ENCODE data around the gene EXOC2.
A peak's percentile ranks its signal among the peaks of the same experiment; 100 is the strongest.
"Not testable (repeated sequence)": the region's sequence is repeated elsewhere in the genome, so short reads cannot be mapped to it uniquely, and the experiment has no call there.

The EXOC2 gene

DNA sequence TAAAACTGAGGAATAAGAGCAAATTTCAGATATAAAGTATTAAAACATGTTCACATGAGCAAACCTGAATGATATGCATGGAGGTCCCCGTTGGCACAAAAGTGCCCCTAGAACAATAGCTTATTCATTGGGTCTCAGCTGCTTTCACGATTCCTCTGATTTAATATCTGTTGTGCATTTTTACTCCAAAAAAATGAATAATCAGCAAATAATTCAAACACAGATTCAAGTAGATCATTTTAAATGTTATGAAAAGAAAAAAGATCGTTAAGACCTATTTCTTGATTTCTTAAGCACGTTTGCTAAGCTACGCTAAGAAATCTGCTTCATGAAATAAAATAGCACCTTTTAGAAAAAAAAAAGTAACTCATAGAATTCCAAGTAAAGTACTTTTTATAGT, 57.7 kb downstream of the EXOC2 start:
- DNase-seq (ENCODE audit: low read depth): no peak

DNA sequence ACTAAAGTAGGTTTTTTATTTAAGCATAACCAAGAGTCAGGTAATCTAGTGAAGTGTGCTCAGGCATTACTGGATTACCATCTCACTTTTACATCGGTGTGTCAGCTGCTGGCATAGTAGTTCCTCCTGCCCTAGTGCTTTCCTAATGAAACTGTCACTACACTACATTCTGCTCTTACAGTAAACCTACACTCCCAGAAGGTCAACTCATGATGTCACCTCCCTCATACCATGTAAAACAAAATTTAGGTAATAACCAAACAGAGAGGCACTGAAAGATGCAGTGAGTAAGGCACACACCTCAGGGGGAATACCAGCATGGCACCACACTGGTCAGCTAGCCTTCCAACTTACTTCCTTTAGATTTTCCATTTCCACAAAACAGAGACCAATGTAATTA, 59.3 kb downstream of the EXOC2 start:
- DNase-seq (ENCODE audit: low read depth): no peak

DNA sequence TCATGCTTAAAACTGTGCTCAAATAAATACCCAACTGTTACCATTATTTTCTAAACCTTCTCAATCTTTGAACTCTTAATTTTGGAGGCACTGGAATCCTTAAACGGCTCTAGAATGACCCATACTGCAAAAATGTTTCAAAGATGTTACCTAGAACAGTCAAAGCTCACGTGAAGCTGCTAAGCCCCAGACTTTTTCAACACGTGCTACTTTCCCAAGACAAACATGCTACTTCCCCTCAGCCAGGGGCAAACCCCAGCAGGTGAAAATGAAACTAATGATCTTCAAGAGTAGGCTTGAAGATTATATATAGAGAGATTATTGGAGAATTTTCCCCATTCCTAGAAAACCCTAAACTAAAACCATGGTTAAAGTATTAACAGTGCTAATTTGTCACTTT, 64.2 kb downstream of the EXOC2 start:
- no peak for DNase-seq (ENCODE audit: low read depth)

DNA sequence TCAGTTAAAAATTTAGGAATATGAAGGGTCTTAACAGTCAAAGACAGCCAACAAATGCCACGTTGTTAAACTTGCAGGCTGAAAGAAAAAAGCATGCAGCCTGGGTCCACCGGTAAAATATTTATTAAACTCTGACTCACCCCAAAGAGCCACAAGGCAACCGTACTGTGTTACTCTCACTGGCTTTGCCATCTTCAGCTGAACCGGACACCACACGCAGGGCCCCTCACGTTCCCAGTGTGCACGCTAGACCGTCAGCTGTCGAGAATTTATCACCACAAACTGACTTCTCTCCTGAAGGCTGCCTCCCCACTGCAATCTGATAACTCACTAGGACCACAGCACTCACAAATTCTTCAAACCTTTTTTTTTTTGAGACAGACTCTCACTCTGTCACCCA, 66.7 kb downstream of the EXOC2 start:
- DNase-seq (ENCODE audit: low read depth): no peak

DNA sequence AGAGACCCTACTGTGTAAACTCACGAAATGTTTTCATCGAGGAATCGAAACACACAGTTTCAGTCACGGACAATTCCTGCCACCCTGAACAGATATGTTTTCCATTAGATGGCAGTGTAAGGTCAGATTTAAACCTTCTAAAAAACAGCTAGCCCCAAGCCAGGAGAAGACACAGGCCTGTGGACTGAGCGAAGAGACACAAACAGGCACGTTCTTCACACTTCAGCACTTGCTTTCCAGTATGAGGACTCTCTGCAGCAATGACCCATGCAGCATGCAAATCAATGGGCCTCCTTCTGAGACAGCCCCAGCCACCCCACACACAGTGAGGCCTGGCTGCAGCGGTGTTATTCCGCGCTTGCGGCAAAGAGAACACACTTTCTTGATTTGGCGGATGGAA, 68.0 kb downstream of the EXOC2 start:
- no peak for DNase-seq (ENCODE audit: low read depth)

DNA sequence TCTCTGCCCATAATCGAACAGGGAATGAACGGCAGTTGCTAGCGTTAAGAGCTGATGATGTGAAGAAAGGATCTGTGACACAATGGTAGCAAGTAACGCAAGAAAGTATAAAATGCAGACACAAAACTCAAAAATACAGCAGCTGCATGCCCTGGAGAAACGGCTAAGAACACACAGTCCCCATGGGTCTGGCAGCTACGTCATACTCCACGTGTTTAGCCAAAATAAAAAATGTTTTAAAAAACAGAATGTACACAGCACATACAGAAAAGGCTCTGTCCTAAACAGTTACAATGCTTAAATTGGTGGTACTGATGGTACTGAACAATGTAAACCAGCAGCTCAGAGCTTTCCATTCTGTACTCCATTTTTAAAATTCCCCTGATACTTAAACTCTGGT, 70.5 kb downstream of the EXOC2 start:
- no peak for DNase-seq (ENCODE audit: low read depth)

DNA sequence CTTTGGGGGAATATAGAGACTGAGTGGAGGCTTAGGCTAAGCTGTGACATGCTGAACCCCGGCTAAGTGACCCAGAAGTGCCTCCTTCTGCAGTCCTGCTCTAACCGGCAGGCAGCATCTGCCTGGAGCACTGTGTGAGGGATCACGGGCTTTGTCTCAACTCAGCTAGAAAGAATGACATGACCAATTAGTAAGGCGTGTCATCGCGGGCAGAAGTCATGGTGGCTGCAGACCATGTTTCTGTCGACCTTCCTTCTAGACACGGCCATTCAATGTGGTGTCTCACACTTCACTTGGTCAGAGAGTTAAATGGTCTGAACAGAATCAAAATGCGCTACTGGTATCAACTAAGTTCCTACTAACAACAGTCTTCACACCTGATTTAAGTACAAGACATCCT, 71.0 kb downstream of the EXOC2 start:
- DNase-seq (ENCODE audit: low read depth): no peak

DNA sequence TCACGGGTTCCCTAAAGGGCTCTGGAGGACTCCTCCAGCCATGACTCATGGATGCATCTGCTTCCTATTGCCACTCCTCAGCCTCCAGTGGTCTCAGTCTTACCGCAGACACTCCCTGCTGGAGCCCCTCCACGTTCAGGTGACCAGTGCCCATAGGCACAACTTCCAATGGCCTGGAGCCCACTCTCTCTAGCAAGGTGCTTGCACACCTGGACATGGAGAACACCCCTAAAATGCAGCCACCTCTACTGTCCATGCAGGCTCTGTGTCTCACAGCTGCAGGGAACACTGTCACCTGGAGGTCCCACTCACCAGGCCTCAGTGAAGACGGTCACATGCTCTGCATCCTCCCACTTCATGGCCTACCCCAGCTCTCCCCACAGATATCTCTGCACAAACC, 72.0 kb downstream of the EXOC2 start:
- no peak for DNase-seq (ENCODE audit: low read depth)

DNA sequence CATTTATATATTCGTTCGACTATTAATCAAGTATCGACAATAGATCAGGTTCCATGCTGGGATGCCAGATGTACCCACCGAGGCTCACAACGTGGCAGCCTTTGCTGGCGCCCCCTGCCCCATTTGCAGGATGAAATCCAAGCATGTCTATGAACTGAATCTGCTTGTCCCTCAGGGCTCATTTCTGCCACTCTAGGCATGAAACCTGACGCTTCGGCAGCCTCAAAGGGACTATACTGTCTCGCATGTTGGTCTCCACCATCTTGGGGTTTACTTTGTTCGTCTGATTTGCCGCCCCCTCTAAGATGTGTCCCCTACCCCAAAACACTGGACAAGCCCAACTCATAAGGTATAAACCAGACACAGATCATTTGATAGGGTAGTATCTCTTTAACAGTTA, 72.8 kb downstream of the EXOC2 start:
- no peak for DNase-seq (ENCODE audit: low read depth)

DNA sequence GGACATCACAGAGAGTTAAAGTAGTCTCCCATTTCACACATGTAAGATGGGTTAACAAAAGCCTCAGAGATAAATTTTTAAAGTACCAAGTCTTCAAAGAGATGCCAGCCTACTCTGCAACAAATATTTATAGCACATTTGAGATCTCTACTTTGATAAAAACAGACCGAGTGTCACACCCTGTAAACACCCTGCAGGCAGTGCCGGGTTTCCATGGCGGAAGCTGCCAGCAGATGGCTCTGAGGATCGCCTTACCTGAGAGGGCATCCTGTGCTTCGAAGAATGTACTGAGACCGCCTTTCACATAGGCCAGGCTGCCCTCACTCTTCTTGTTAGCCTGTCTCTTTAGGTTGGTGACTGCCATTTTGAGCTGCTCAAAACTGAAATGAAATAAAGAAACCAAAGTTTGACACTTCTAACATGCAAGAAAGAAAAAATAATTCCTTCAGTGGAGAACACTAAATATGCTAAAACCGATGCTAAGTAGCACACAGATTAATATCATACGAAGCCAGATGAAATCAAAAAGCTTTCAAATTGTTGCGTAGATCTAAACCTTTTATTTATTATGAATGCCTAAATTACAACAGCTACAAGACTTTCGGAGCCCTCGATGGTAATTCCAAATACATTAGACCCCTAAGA, 75.4 kb downstream of the EXOC2 start:
- no peak for DNase-seq (ENCODE audit: low read depth)

DNA sequence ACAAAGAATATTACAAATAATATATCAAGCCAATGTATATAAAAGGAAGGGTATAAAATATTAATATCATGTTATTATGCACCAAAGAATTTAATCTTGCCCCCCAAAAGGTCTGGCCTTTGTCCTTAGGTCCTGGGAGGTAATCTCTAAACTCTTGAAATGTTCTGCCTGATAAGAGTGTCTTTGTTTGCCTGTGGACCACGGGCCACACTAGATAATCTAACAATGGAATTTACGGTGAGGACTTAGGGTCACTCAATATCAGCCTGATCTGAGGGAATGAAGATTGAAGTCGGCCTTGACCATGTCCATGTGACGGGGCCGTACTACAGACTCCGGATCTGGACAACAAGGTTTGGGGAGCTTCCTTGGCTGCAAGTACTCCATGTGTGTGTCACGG, 79.0 kb downstream of the EXOC2 start:
- no peak for DNase-seq (ENCODE audit: low read depth)

DNA sequence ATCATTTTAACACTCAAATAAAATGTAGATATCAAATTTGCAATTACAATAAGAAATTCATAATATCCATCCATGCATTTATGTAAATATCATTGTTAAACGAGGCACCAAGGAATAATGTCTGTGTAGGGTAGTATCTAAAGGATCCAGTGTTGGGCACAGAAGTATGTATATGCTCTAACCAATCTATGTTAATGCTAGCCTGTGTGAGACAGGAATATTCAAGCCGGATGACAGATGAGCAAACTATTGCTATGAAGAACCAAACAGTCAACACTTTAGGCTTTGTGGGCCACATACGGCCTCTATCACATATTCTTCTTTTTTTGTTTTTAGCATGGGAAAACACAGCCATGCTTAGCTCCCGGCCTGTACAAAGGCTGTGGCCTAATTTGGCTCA, 81.0 kb downstream of the EXOC2 start:
- DNase-seq (ENCODE audit: low read depth): no peak

DNA sequence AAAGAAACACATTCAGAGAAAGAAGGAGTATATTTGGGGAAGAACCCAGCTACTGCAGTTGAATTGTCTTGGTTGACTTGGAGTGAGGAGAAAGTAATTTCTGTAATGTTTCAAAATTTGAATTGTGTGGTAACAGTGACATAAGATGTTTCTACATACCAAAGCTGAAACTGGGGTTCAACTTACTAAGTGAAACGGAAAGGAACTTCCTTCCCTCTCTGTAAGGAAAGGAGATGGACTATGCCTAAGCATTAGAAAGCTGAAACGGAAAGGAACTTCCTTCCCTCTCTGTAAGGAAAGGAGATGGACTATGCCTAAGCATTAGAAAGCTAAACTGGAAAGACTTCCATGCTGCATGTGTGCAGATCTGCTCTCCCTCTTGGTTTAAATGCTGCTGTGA, 82.1 kb downstream of the EXOC2 start:
- DNase-seq (ENCODE audit: low read depth): no peak

DNA sequence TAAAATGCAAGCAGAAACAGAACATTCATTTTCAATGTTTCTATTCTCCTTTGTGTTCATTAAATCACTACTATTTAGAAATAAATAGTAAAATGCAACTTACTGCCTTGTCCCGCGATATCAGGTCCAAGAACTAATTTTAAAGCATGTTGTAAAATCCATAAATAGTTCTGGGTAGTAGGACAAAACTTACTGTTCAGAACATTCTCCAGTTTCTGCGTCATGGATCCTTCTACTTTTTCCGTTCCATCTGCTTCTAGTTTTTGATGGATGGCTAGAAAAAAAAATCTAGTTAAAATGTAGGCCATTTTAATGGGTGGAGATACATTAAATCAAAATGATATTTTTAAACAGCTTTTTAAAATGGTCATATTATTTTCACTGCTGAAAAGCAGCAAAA, 83.0 kb downstream of the EXOC2 start:
- DNase-seq (ENCODE audit: low read depth): no peak

DNA sequence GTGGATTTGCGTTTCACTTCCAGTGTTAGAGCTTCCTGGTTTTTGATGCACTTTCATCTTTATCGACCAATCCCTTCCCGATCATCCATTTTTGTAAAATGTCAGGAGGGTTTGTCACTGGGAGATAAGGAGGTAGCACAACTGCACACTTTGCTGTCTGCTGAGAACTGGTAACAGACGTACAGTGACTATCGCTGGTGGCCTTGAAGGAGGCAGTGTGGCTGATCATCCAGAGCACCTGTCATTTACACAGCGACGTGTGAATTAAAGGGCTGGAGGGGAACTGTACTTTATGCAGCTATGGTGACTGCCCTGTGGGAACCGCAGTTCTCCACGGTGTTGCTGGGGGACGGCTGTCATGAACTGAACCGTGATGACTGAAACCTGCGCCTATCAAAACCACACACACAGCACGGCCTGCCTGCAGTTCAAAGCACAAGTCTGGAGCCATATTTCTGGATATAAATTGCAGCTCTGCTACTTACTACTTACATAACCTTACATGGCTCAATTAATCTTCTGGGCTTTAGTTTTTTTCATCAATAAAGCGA, 86.0 kb downstream of the EXOC2 start:
- DNase-seq (ENCODE audit: low read depth): no peak

DNA sequence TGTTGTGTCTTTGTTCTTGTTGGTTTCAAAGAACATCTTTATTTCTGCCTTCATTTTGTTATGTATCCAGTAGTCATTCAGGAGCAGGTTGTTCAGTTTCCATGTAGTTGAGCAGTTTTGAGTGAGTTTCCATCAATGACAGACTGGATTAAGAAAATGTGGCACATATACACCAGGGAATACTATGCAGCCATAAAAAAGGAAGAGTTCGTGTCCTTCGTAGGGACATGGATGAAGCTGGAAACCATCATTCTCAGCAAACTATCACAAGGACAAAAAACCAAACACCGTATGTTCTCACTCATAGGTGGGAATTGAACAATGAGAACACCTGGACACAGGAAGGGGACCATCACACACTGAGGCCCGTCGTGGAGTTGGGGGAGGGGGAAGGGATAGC, 87.0 kb downstream of the EXOC2 start:
- not testable (repeated sequence) for DNase-seq (ENCODE audit: low read depth)

DNA sequence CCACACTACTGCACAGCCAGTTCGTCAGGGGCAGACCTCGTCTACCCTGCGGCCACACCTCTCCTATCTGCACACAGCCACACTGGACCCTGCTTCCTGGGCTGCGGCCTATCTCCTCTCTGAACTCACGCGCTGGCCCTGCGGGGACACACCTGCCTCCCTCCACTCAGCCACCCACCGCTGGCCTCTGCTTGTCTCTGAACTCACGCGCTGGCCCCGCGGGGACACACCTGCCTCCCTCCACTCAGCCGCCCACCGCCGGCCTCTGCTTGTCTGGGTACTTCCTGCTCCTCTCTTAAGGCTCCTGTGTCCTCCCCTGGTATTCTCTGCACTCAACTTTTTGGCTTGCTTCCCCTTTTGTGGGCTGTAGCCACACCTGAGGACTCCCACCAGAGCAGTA, 88.4 kb downstream of the EXOC2 start:
- DNase-seq (ENCODE audit: low read depth): no peak

DNA sequence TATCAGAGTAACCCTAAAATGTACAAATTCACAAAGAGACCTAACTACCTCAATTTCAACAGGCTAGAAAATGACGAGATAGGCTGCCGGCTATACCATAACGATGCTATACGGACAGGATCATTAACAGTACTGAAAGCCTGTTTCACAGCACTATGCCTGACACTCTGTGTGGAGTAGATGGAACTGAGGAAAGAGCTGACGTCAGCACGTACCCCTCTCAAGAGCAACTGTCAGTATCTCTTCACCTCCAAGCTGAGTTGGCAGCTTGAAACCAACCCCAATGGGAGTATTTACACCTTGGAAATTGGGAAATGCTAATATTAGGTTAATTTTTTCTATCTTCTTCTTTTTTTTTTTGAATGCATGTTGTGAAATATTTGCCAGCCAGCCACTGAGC, 89.7 kb downstream of the EXOC2 start:
- DNase-seq (ENCODE audit: low read depth): no peak

DNA sequence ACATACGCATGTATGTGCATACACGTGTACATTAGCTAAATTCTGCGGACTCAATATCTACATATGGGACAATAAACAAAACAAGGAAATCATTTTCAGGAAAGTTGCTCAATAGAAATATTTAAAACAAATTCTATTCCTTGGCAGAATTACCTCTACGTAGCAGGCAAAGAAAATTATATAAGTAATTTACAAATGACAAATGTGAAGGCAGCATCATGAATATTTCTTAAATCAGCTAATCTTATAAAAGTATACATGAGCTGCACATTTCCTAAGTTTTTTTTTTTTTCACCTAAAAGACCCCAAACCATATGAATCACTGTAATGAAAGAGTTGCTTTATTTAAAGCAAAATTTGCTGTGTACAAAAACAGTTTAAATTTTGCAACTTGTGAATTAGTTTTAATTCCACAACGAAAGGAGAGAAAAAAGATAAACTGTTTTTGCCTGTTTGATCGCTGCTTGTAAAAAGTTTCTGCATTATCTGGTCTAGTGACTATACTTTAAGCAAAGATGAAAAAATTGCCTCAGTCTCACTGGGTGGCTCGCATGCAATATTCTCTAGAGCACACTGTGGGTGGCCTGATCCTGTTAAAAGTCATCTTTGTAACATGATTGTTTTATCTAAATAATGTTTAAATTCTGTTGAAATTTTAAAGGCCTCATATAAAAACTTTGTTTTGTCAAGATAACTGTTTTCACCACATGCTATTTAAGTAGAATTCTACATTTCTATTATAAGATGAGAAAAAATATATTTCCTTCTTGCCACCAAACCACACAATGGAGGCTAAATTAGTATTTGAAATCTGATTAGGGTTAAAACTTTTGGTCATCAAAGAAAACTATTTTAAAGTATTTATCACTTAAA, 93.1 kb downstream of the EXOC2 start:
- no peak for DNase-seq (ENCODE audit: low read depth)

DNA sequence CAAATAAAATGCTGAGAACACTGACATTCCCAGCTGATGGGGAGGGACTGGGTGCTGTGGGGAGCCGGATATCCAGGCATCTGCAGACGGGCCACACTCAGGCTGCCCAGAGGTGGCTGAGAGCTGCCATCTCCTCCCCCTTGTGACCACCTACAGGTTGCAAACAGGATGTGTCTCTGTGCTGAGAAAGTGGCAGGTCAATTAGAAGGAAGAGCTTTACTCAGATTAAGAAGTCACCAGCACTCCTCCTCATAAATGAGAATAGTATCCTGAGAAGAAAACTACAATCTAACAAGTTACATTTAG, 99.1 kb downstream of the EXOC2 start:
- DNase-seq (ENCODE audit: low read depth): no peak

DNA sequence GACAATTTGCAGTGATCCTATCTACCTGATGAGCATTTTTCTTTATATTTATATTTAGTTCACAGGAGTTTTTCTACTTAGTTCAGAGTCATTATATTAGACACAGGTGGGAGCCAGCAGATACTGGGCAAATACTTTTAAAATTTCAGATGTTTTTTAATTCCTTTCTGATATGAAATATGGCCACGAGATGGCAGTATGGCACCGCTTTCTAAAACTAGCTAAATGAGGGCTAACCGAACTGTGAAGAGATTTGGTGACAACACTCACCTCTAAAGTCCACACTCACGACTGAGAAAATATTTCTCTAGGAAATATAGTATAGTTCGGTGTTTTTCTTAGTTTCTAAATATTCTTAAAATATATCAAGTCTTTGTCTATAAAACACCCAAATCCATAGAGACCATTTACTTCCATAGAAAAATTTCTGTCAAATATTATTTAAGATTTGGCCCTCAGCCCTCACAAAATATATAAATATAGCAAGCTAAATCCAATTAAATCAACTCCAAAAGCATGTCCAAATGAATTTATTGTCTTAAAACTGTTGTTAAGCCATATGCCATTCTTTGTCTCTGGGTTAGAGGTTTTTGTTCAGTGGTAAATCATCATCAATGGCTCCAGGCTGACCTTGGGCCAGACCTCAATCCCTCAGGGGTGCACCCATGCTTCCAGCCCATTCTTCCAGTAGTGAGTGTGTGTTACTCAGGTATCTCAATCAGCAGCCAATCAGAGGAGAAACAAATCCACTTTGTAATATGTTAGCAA, 99.6 kb downstream of the EXOC2 start:
- peak; percentile 55 for DNase-seq (ENCODE audit: low read depth)

DNA sequence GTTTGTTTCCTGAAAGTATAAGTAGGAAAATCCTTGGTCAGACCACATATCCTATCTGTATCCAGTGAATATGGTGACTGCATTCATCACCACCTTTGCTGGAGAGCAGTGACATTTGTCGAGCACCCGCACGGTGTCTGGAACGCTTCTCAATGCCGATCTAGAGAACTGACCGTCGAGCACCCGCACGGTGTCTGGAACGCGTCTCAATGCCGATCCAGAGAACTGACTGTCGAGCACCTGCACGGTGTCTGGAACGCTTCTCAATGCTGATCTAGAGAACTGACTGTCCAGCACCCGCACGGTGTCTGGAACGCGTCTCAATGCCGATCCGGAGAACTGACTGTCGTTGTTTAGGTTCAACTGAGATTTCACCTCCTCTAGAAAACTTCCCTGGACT, 103.8 kb downstream of the EXOC2 start:
- no peak for DNase-seq (ENCODE audit: low read depth)

DNA sequence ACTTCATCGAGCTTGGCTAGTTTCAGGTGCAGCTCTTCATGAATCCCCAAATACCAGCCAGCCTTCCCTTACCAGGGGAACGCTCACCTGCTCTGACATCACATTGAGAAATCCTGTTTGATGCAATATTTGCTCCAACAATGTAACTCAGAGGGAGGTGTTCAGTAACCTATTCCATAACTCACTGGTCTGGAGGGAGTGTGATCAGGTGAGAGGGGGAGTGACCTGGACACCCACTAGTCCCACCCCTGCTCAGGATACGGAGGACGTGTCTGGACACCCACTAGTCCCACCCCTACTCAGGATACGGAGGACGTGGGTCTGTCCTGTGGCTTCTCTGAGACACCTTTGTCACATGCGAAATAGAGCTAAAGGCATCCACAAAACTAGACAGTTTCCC, 106.4 kb downstream of the EXOC2 start:
- DNase-seq (ENCODE audit: low read depth): no peak

All from activated gamma-delta T cell treated with anti-CD3 and anti-CD28 coated beads, Interleukin-2, amount 50 U/mL, for 16 hours (primary cell).